Right lobe of liver (tissue), 6 donors: ENCODE data around the gene REXO4. TPM values are rescaled to one million over a fixed set of nuclear protein-coding genes. Genes with fewer than 3 reads are reported as not detected.
A peak's percentile ranks its signal among the peaks of the same experiment; 100 is the strongest.
"Not testable (repeated sequence)": the region's sequence is repeated elsewhere in the genome, so short reads cannot be mapped to it uniquely, and the experiment has no call there.

Source experiments
- ATAC-seq, 4 donors: fragments of 200-7000 bp; cut with Tn5 transposase; one replicate each; pipeline ENCODE4 v1.9.1; 2020; ENCODE audit warnings: mild to moderate bottlenecking in 4 of 4, moderate library complexity in 4 of 4
- DNase-seq, 3 donors: peaks; one replicate each; pipeline ENCODE4 v3.0.0-alpha.2; 2020
- H3K27ac ChIP-seq, 3 donors: fragments of 200-600 bp; one replicate each; pipeline ENCODE4 v1.8.0; 2022
- H3K27me3 ChIP-seq, 2 donors: fragments of 200-600 bp; one replicate each; pipeline ENCODE4 v1.8.0; 2022
- H3K36me3 ChIP-seq, 4 donors: fragments of 200-600 bp; sonication (generic) in 1 of 4; one replicate each; pipeline versions ENCODE4 v1.5.1 to v1.8.0; 2017 to 2022; ENCODE audit warnings: control low read depth in 1 of 4
- H3K4me1 ChIP-seq, 4 donors: fragments of 200-600 bp; sonication (generic) in 1 of 4; one replicate each; pipeline versions ENCODE4 v1.5.1 to v1.8.0; 2017 to 2022; ENCODE audit warnings: control low read depth in 1 of 4
- H3K4me3 ChIP-seq, 3 donors: fragments of 200-600 bp; one replicate each; pipeline ENCODE4 v1.8.0; 2022
- H3K9me3 ChIP-seq, 4 donors: fragments of 200-600 bp; sonication (generic) in 1 of 4; one replicate each; pipeline versions ENCODE4 v1.5.1 to v1.8.0; 2017 to 2022; ENCODE audit warnings: control low read depth in 1 of 4
- CTCF ChIP-seq, 4 donors: fragments of 200-600 bp in 3 of 4; fragments of 450-650 bp in 1 of 4; IDR thresholded peaks; one replicate each; pipeline versions ENCODE4 v1.5.1 to v1.8.0; 2016 to 2022; ENCODE audit warnings: antibody characterized with exemption in 4 of 4, mild to moderate bottlenecking in 2 of 4
- POLR2A ChIP-seq: fragments of 450-650 bp; IDR thresholded peaks from one replicate; pipeline ENCODE4 v1.6.1; 2017; ENCODE audit warnings: antibody characterized with exemption, mild to moderate bottlenecking
- WGBS: methylation state at CpG from one replicate; pipeline ENCODE4 v1.1.6; 2018; ENCODE audit warnings: low coverage, low lambda C conversion rate; ENCODE audit not compliant: insufficient coverage; ENCODE audit errors: missing lambda C conversion rate; 5-methylcytosine and 5-hydroxymethylcytosine counted together
- intact Hi-C, 2 donors: fragments of 100-400 bp; cut with DNase I; formaldehyde crosslinking; loops; one replicate each; pipeline versions ENCODE4 v1.11.2 to v1.14.1; 2022
- total RNA-seq, 6 experiments: library from RNA; depleted of rRNA in 2 of 6; stranded (reverse); fragments of >200 nt in 2 of 6; fragmentation: NEBNext Ultra II Directional in 3 of 6; extraction: Animal tissue kit (Norgen Biotek cat#: 25700) in 3 of 6; gene quantifications; one replicate each; pipeline versions ENCODE4 v1.1.0 to v1.2.4, GENCODE V29; 2016 to 2023
- donor health status: DM: no; HTN: yes; CAD: no.
- donor health status: DM: no; HTN: no; CAD: no.
- donor health status: DM: no; HTN: no; CAD: no.
- donor health status: DM: no; HTN: yes; CAD: no.
- donor health status: DM: no; HTN: yes; CAD: no.

REXO4 gene
- total RNA-seq, 6 experiments from 2014 or later, result 9.5 to 19.9 (median 12.0) TPM

GRCh38 chr9:133453651-133454050 lies 35.8 kb upstream of the REXO4 start:
- Histone ChIP-seq H3K4me3 (no peak overlapping the region), H3K9me3 (no peaks in the 10 kb centered on the region), H3K27me3 (no peaks in the 10 kb centered on the region), H3K36me3 (no peaks in the 10 kb centered on the region), H3K27ac (no peak overlapping the region), H3K4me1 (peaks cover 0 to 4% (median 2%) of the 10 kb centered on the region in 4 donors)
- WGBS, result 89% methylated on average over 3 of the region's 11 CpGs
- no peak for ATAC-seq
- intact Hi-C loops, result no loop called here
- DNase-seq, result no peak
- no peak for TF ChIP-seq CTCF (IDR thresholded peaks at IDR 0.05)
- TF ChIP-seq POLR2A, result no peak

GRCh38 chr9:133452562-133452961 lies 34.8 kb upstream of the REXO4 start:
- peaks cover 0 to 13% (median 6%) of the 10 kb centered on the region in 4 donors for H3K4me1 ChIP-seq
- H3K4me3 ChIP-seq, result no peak overlapping the region
- TF ChIP-seq CTCF (IDR thresholded peaks at IDR 0.05) (no peak), POLR2A (no peak)
- H3K36me3 ChIP-seq, result no peaks in the 10 kb centered on the region
- 80% methylated on average over 2 of the region's 7 CpGs for WGBS
- H3K9me3 ChIP-seq, result no peaks in the 10 kb centered on the region
- H3K27ac ChIP-seq, result no peak overlapping the region
- ATAC-seq (no peak), DNase-seq (no peak)
- no peaks in the 10 kb centered on the region for H3K27me3 ChIP-seq
- intact Hi-C loops, result no loop called here

GRCh38 chr9:133451865-133452264 lies 34.1 kb upstream of the REXO4 start:
- H3K27ac ChIP-seq, intact Hi-C loops, H3K4me3 ChIP-seq, H3K9me3 ChIP-seq, H3K36me3 ChIP-seq, ATAC-seq, DNase-seq, H3K27me3 ChIP-seq: not testable (repeated sequence)
- H3K4me1 ChIP-seq, result peaks cover 0 to 13% (median 6%) of the 10 kb centered on the region in 4 donors
- WGBS, result 33% methylated on average over 1 of the region's 5 CpGs

DNA sequence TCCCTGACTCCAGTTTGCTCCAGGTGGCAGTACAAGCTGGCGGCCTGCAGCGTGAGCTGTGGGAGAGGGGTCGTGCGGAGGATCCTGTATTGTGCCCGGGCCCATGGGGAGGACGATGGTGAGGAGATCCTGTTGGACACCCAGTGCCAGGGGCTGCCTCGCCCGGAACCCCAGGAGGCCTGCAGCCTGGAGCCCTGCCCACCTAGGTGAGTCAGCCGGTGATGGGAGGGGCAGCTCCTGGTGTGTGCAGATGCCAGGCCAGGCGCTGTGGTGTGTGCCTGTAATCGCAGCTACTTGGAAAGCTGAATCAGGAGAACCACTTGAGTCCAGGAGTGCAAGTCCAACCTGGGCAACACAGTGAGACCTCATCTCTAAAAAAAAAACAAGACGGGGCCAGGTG lies 31.9 kb upstream of the REXO4 start:
- DNase-seq (peak in 2 of 3 donors; percentile 66 to 80), ATAC-seq (peak; percentile 24 to 87 (median 52))
- H3K27ac ChIP-seq, result no peak overlapping the region
- peaks cover 0 to 13% (median 6%) of the 10 kb centered on the region in 4 donors for H3K4me1 ChIP-seq
- TF ChIP-seq POLR2A, result no peak
- TF ChIP-seq CTCF (IDR thresholded peaks at IDR 0.05), result peak in 1 of 4 donors; percentile 4
- no peaks in the 10 kb centered on the region for H3K36me3 ChIP-seq
- 45% methylated on average over 6 of the region's 12 CpGs for WGBS
- no peaks in the 10 kb centered on the region for H3K27me3 ChIP-seq
- H3K4me3 ChIP-seq, result no peak overlapping the region
- intact Hi-C loops, result no loop called here
- H3K9me3 ChIP-seq, result no peaks in the 10 kb centered on the region

GRCh38 chr9:133448487-133448972 lies 30.7 kb upstream of the REXO4 start:
- no peaks in the 10 kb centered on the region for H3K27me3 ChIP-seq
- no peaks in the 10 kb centered on the region for H3K36me3 ChIP-seq
- TF ChIP-seq POLR2A (peak; percentile 63), CTCF (IDR thresholded peaks at IDR 0.05) (no peak)
- intact Hi-C loops, result no loop called here
- ATAC-seq (peak; percentile 94 to 97 (median 96)), DNase-seq (peak; percentile 81 to 93 (median 91))
- WGBS, result 15% methylated on average over 4 of the region's 13 CpGs
- H3K9me3 ChIP-seq, result no peaks in the 10 kb centered on the region
- peak overlapping the region in 2 of 3 donors; percentile 49 to 50 for H3K27ac ChIP-seq
- no peak overlapping the region for H3K4me3 ChIP-seq
- peaks cover 0 to 13% (median 6%) of the 10 kb centered on the region in 4 donors for H3K4me1 ChIP-seq
